ENCODE results near the gene FXYD1. TPM values are rescaled to one million over a fixed set of nuclear protein-coding genes. Genes with fewer than 3 reads are reported as not detected.

The FXYD1 gene
- total RNA-seq, 1 experiment from 2014 or later, result 13.3 TPM

GRCh38 chr19:35165200-35166058 lies 26.8 kb downstream of the FXYD1 start:
- no peak for DNase-seq (ENCODE audit: low spot score)
- no peaks in the 10 kb centered on the region for H3K4me1 Mint-ChIP-seq
- TF ChIP-seq MYBL2 (CRISPR knock-in tag; IDR thresholded peaks at IDR 0.05) (no peak), ELF4 (CRISPR knock-in tag; IDR thresholded peaks at IDR 0.05; ENCODE audit: low read depth) (no peak), ZNF416 (CRISPR knock-in tag; IDR thresholded peaks at IDR 0.05) (no peak), ZNF263 (CRISPR knock-in tag; IDR thresholded peaks at IDR 0.05; ENCODE audit: low read depth) (no peak), FOXP1 (CRISPR knock-in tag; IDR thresholded peaks at IDR 0.05; ENCODE audit: borderline replicate concordance) (no peak), ZNF232 (CRISPR knock-in tag; IDR thresholded peaks at IDR 0.05) (no peak), ZNF423 (CRISPR knock-in tag; IDR thresholded peaks at IDR 0.05) (no peak), ATF2 (CRISPR knock-in tag; IDR thresholded peaks at IDR 0.05; ENCODE audit: borderline replicate concordance, low read depth) (no peak)
- TF ChIP-seq, protein P1, sequence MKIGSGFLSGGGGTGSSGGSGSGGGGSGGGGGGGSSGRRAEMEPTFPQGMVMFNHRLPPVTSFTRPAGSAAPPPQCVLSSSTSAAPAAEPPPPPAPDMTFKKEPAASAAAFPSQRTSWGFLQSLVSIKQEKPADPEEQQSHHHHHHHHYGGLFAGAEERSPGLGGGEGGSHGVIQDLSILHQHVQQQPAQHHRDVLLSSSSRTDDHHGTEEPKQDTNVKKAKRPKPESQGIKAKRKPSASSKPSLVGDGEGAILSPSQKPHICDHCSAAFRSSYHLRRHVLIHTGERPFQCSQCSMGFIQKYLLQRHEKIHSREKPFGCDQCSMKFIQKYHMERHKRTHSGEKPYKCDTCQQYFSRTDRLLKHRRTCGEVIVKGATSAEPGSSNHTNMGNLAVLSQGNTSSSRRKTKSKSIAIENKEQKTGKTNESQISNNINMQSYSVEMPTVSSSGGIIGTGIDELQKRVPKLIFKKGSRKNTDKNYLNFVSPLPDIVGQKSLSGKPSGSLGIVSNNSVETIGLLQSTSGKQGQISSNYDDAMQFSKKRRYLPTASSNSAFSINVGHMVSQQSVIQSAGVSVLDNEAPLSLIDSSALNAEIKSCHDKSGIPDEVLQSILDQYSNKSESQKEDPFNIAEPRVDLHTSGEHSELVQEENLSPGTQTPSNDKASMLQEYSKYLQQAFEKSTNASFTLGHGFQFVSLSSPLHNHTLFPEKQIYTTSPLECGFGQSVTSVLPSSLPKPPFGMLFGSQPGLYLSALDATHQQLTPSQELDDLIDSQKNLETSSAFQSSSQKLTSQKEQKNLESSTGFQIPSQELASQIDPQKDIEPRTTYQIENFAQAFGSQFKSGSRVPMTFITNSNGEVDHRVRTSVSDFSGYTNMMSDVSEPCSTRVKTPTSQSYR (CRISPR knock-in tag; IDR thresholded peaks at IDR 0.05), result no peak
- TF ChIP-seq, protein P2, sequence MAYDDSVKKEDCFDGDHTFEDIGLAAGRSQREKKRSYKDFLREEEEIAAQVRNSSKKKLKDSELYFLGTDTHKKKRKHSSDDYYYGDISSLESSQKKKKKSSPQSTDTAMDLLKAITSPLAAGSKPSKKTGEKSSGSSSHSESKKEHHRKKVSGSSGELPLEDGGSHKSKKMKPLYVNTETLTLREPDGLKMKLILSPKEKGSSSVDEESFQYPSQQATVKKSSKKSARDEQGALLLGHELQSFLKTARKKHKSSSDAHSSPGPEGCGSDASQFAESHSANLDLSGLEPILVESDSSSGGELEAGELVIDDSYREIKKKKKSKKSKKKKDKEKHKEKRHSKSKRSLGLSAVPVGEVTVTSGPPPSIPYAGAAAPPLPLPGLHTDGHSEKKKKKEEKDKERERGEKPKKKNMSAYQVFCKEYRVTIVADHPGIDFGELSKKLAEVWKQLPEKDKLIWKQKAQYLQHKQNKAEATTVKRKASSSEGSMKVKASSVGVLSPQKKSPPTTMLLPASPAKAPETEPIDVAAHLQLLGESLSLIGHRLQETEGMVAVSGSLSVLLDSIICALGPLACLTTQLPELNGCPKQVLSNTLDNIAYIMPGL (CRISPR knock-in tag; IDR thresholded peaks at IDR 0.05), result no peak
- TF ChIP-seq, protein P3, sequence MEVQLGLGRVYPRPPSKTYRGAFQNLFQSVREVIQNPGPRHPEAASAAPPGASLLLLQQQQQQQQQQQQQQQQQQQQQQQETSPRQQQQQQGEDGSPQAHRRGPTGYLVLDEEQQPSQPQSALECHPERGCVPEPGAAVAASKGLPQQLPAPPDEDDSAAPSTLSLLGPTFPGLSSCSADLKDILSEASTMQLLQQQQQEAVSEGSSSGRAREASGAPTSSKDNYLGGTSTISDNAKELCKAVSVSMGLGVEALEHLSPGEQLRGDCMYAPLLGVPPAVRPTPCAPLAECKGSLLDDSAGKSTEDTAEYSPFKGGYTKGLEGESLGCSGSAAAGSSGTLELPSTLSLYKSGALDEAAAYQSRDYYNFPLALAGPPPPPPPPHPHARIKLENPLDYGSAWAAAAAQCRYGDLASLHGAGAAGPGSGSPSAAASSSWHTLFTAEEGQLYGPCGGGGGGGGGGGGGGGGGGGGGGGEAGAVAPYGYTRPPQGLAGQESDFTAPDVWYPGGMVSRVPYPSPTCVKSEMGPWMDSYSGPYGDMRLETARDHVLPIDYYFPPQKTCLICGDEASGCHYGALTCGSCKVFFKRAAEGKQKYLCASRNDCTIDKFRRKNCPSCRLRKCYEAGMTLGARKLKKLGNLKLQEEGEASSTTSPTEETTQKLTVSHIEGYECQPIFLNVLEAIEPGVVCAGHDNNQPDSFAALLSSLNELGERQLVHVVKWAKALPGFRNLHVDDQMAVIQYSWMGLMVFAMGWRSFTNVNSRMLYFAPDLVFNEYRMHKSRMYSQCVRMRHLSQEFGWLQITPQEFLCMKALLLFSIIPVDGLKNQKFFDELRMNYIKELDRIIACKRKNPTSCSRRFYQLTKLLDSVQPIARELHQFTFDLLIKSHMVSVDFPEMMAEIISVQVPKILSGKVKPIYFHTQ (CRISPR knock-in tag; IDR thresholded peaks at IDR 0.05), result no peak
- ChIA-PET CTCF (no interaction called here), POLR2A (no interaction called here)
- H3K27me3 Mint-ChIP-seq (ENCODE audit: low read depth), result no peaks in the 10 kb centered on the region; the same call in 1 of the 2 replicates
- ATAC-seq, result no peak
- no peak overlapping the region for H3K27ac Mint-ChIP-seq
- H3K9me3 Mint-ChIP-seq, result peaks cover 42% of the 10 kb centered on the region
- H3K4me3 Mint-ChIP-seq, result no peak overlapping the region
- peaks cover 74% of the 10 kb centered on the region for H3K36me3 Mint-ChIP-seq

- ATAC-seq, result no peak
- Mint-ChIP-seq H3K4me3 (no peak overlapping the region), H3K27ac (no peak overlapping the region), H3K27me3 (ENCODE audit: low read depth) (no peaks in the 10 kb centered on the region; the same call in 1 of the 2 replicates), H3K36me3 (peaks cover 65% of the 10 kb centered on the region), H3K9me3 (peaks cover 39% of the 10 kb centered on the region), H3K4me1 (no peaks in the 10 kb centered on the region)
- no peak for DNase-seq (ENCODE audit: low spot score)
- CTCF ChIA-PET, result no interaction called here
- POLR2A ChIA-PET, result no interaction called here
- TF ChIP-seq, protein P4, sequence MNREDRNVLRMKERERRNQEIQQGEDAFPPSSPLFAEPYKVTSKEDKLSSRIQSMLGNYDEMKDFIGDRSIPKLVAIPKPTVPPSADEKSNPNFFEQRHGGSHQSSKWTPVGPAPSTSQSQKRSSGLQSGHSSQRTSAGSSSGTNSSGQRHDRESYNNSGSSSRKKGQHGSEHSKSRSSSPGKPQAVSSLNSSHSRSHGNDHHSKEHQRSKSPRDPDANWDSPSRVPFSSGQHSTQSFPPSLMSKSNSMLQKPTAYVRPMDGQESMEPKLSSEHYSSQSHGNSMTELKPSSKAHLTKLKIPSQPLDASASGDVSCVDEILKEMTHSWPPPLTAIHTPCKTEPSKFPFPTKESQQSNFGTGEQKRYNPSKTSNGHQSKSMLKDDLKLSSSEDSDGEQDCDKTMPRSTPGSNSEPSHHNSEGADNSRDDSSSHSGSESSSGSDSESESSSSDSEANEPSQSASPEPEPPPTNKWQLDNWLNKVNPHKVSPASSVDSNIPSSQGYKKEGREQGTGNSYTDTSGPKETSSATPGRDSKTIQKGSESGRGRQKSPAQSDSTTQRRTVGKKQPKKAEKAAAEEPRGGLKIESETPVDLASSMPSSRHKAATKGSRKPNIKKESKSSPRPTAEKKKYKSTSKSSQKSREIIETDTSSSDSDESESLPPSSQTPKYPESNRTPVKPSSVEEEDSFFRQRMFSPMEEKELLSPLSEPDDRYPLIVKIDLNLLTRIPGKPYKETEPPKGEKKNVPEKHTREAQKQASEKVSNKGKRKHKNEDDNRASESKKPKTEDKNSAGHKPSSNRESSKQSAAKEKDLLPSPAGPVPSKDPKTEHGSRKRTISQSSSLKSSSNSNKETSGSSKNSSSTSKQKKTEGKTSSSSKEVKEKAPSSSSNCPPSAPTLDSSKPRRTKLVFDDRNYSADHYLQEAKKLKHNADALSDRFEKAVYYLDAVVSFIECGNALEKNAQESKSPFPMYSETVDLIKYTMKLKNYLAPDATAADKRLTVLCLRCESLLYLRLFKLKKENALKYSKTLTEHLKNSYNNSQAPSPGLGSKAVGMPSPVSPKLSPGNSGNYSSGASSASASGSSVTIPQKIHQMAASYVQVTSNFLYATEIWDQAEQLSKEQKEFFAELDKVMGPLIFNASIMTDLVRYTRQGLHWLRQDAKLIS (CRISPR knock-in tag; IDR thresholded peaks at IDR 0.05; ENCODE audit: borderline replicate concordance), result no peak
- TF ChIP-seq ZNF317 (CRISPR knock-in tag; IDR thresholded peaks at IDR 0.05; ENCODE audit: borderline replicate concordance, low read depth) (no peak), TP53 (CRISPR knock-in tag; IDR thresholded peaks at IDR 0.05) (no peak), GABPB1 (CRISPR knock-in tag; IDR thresholded peaks at IDR 0.05) (no peak)
- TF ChIP-seq, protein P5, sequence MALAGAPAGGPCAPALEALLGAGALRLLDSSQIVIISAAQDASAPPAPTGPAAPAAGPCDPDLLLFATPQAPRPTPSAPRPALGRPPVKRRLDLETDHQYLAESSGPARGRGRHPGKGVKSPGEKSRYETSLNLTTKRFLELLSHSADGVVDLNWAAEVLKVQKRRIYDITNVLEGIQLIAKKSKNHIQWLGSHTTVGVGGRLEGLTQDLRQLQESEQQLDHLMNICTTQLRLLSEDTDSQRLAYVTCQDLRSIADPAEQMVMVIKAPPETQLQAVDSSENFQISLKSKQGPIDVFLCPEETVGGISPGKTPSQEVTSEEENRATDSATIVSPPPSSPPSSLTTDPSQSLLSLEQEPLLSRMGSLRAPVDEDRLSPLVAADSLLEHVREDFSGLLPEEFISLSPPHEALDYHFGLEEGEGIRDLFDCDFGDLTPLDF (CRISPR knock-in tag; IDR thresholded peaks at IDR 0.05), result no peak
These were observed 27.8 kb downstream of the FXYD1 start for GRCh38 chr19:35166100-35167063.

All from WTC11 (cell line).